H9 (cell line): ENCODE data around the gene OTOS. TPM values are rescaled to one million over a fixed set of nuclear protein-coding genes. Genes with fewer than 3 reads are reported as not detected.

Experiments used
- DNase-seq: peaks from one replicate; pipeline ENCODE4 v3.0.0-alpha.2; 2017
- H2AFZ ChIP-seq: one replicate; pipeline ENCODE4 v1.6.1; 2013; ENCODE audit warnings: mild to moderate bottlenecking, low read length, control low read depth, moderate library complexity
- H2AK5ac ChIP-seq: 2 replicates; pipeline ENCODE4 v1.6.1; 2013; ENCODE audit warnings: low read length, control low read depth, mixed read lengths; ENCODE audit not compliant: insufficient read length
- H2BK120ac ChIP-seq: one replicate; pipeline ENCODE4 v1.6.1; 2013; ENCODE audit warnings: low read depth, mild to moderate bottlenecking, low read length, control low read depth, inconsistent platforms; ENCODE audit not compliant: poor library complexity, severe bottlenecking
- H2BK12ac ChIP-seq: 2 replicates; pipeline ENCODE4 v1.6.1; 2013; ENCODE audit warnings: low read length, control low read depth, mixed read lengths, low read depth; ENCODE audit not compliant: insufficient read length
- H2BK15ac ChIP-seq: 2 replicates; pipeline ENCODE4 v1.6.1; 2013; ENCODE audit warnings: low read depth, low read length, control low read depth
- H2BK20ac ChIP-seq: one replicate; pipeline ENCODE4 v1.6.1; 2013; ENCODE audit warnings: low read depth, mild to moderate bottlenecking, low read length, control low read depth, inconsistent platforms; ENCODE audit not compliant: poor library complexity, severe bottlenecking
- H2BK5ac ChIP-seq: 2 replicates; pipeline ENCODE4 v1.6.1; 2013; ENCODE audit warnings: low read length, control low read depth, mixed read lengths; ENCODE audit not compliant: insufficient read length
- H3K14ac ChIP-seq: 2 replicates; pipeline ENCODE4 v1.6.1; 2013; ENCODE audit warnings: low read length, control low read depth; ENCODE audit not compliant: insufficient read depth
- H3K18ac ChIP-seq: 2 replicates; pipeline ENCODE4 v1.6.1; 2013; ENCODE audit warnings: low read depth, mild to moderate bottlenecking, mixed read lengths, low read length, control low read depth; ENCODE audit not compliant: insufficient read length
- H3K23ac ChIP-seq: 2 replicates; pipeline ENCODE4 v1.6.1; 2013; ENCODE audit warnings: low read length, control low read depth, mixed read lengths, low read depth; ENCODE audit not compliant: insufficient read length
- H3K23me2 ChIP-seq: 2 replicates; pipeline ENCODE4 v1.6.1; 2013; ENCODE audit warnings: low read depth, mild to moderate bottlenecking, mixed read lengths, low read length, control low read depth; ENCODE audit not compliant: insufficient read length, poor library complexity, severe bottlenecking
- H3K27ac ChIP-seq: 2 replicates; pipeline ENCODE4 v1.5.1; 2013; ENCODE audit warnings: low read length, control low read depth, mixed read lengths, low read depth; ENCODE audit not compliant: insufficient read length
- H3K27me3 ChIP-seq: 2 replicates; pipeline ENCODE4 v1.6.1; 2013; ENCODE audit warnings: low read length, control low read depth, inconsistent platforms; ENCODE audit not compliant: insufficient read depth
- H3K4ac ChIP-seq: 2 replicates; pipeline ENCODE4 v1.6.1; 2013; ENCODE audit warnings: low read depth, mild to moderate bottlenecking, control low read depth, inconsistent platforms, low read length, moderate library complexity
- H3K4me1 ChIP-seq: 2 replicates; pipeline ENCODE4 v1.6.1; 2013; ENCODE audit warnings: low read length, control low read depth, inconsistent platforms; ENCODE audit not compliant: insufficient read depth
- H3K4me2 ChIP-seq: 2 replicates; pipeline ENCODE4 v1.6.1; 2013; ENCODE audit warnings: low read length, control low read depth, mixed read lengths; ENCODE audit not compliant: insufficient read length, insufficient read depth
- H3K56ac ChIP-seq: 2 replicates; pipeline ENCODE4 v1.6.1; 2013; ENCODE audit warnings: low read depth, mild to moderate bottlenecking, mixed read lengths, low read length, control low read depth; ENCODE audit not compliant: insufficient read length
- H3K79me1 ChIP-seq: 2 replicates; pipeline ENCODE4 v1.6.1; 2013; ENCODE audit warnings: low read depth, mild to moderate bottlenecking, moderate library complexity, low read length, control low read depth, inconsistent platforms; ENCODE audit not compliant: insufficient read depth, poor library complexity, severe bottlenecking
- H3K79me2 ChIP-seq: 2 replicates; pipeline ENCODE4 v1.6.1; 2013; ENCODE audit warnings: low read length, control low read depth, inconsistent platforms; ENCODE audit not compliant: insufficient read depth
- H3K9ac ChIP-seq: 2 replicates; pipeline ENCODE4 v1.6.1; 2013; ENCODE audit warnings: low read length, control low read depth, mixed read lengths; ENCODE audit not compliant: insufficient read length; ENCODE audit errors: extremely low read depth
- H3K9me3 ChIP-seq: one replicate; pipeline ENCODE4 v1.6.1; 2013; ENCODE audit warnings: low read depth, low read length, inconsistent platforms; ENCODE audit not compliant: control insufficient read depth
- H3T11ph ChIP-seq: one replicate; pipeline ENCODE4 v1.6.1; 2013; ENCODE audit warnings: mild to moderate bottlenecking, low read length, control low read depth, inconsistent platforms
- H4K20me1 ChIP-seq: one replicate; pipeline ENCODE4 v1.6.1; 2013; ENCODE audit not compliant: control insufficient read depth, insufficient read length, insufficient read depth
- H4K5ac ChIP-seq: 2 replicates; pipeline ENCODE4 v1.6.1; 2013; ENCODE audit warnings: low read depth, mild to moderate bottlenecking, mixed read lengths, low read length, control low read depth; ENCODE audit not compliant: insufficient read length
- H4K8ac ChIP-seq: replicated peaks from 2 replicates; pipeline ENCODE4 v1.6.1; 2013; ENCODE audit warnings: low read length, control low read depth, mixed read lengths, low read depth; ENCODE audit not compliant: insufficient read length
- H4K91ac ChIP-seq: 2 replicates; pipeline ENCODE4 v1.6.1; 2013; ENCODE audit warnings: low read depth, mild to moderate bottlenecking, moderate library complexity, mixed read lengths, low read length, control low read depth; ENCODE audit not compliant: insufficient read length
- H3K27ac Mint-ChIP-seq, 3 experiments: 2 replicates in 2 of 3; 3 replicates in 1 of 3; pipeline ENCODE4 v1.8.0; 2020 to 2021; ENCODE audit warnings: mixed read lengths in 3 of 3, mild to moderate bottlenecking in 1 of 3, moderate library complexity in 1 of 3
- H3K27me3 Mint-ChIP-seq: 2 replicates; pipeline ENCODE4 v1.8.0; 2021; ENCODE audit warnings: low read depth, mild to moderate bottlenecking, moderate library complexity, mixed read lengths
- H3K36me3 Mint-ChIP-seq, 3 experiments: 2 replicates in 2 of 3; 3 replicates in 1 of 3; pipeline ENCODE4 v1.8.0; 2020 to 2021; ENCODE audit warnings: low read depth in 3 of 3, mixed read lengths in 3 of 3; ENCODE audit not compliant: insufficient read depth in 1 of 3
- H3K4me1 Mint-ChIP-seq, 2 experiments: 2 replicates each; pipeline ENCODE4 v1.8.0; 2020; ENCODE audit warnings: mixed read lengths in 2 of 2
- H3K4me3 Mint-ChIP-seq, 2 experiments: 2 replicates in 1 of 2; 3 replicates in 1 of 2; pipeline ENCODE4 v1.8.0; 2020 to 2021; ENCODE audit warnings: mild to moderate bottlenecking in 2 of 2, mixed read lengths in 2 of 2, moderate library complexity in 1 of 2
- H3K9me3 Mint-ChIP-seq, 2 experiments: 2 replicates in 1 of 2; 3 replicates in 1 of 2; pipeline ENCODE4 v1.8.0; 2020; ENCODE audit warnings: mild to moderate bottlenecking in 2 of 2, mixed read lengths in 2 of 2, moderate library complexity in 1 of 2
- WGBS: extraction: QIAGEN DNeasy Blood & Tissue Kit; methylation state at CpG from one replicate; pipeline ENCODE4 v1.1.7; 2013; ENCODE audit warnings: missing lambda C conversion rate, low lambda C conversion rate, mixed read lengths; ENCODE audit not compliant: insufficient read length; ENCODE audit errors: extremely low coverage; 5-methylcytosine and 5-hydroxymethylcytosine counted together
- total RNA-seq: library from RNA; stranded (reverse); gene quantifications from 2 replicates; pipeline ENCODE4 v1.2.1, GENCODE V29; 2021
- TF ChIP-seq, protein P1 (sequence below): fragments of 200-600 bp; sonication (generic); conservative IDR thresholded peaks from 3 replicates; pipeline ENCODE4 v1.8.0; 2021; ENCODE audit warnings: antibody characterized with exemption, mild to moderate bottlenecking

OTOS gene
- total RNA-seq, 1 experiment from 2014 or later: not detected

DNA sequence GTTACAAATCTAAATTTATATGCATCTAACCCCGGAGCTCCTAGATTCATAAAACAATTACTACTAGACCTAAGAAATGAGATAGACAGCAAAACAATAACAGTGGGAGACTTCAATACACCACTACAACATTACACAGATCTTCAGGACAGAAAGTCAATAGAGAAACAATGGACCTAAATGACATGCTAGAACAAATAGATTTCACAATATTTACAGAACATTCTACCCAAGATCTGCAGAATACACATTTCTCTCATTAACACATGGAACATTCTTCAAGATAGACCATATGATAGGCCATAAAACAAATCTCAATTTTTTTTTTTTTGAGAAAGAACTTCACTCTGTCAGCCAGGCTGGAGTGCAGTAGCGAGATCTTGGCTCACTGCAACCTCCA, 42.1 kb downstream of the OTOS start:
- no peak for DNase-seq
- H3K23ac ChIP-seq: no peak overlapping the region
- H4K20me1 ChIP-seq: no peaks in the 10 kb centered on the region
- no peak overlapping the region for H3K56ac ChIP-seq
- H3K36me3 Mint-ChIP-seq: no peaks in the 10 kb centered on the region
- H3K23me2 ChIP-seq: peaks cover 6% of the 10 kb centered on the region
- no peaks in the 10 kb centered on the region for H3K27me3 ChIP-seq
- H2BK12ac ChIP-seq: no peak overlapping the region
- H3K9me3 ChIP-seq: no peaks in the 10 kb centered on the region
- H3K4me2 ChIP-seq: no peak overlapping the region
- H3K9ac ChIP-seq: no peak overlapping the region
- H3K27me3 Mint-ChIP-seq: peaks cover 58% of the 10 kb centered on the region
- H2BK15ac ChIP-seq: no peak overlapping the region
- no peak overlapping the region for H3K27ac Mint-ChIP-seq
- H3K4me1 ChIP-seq: no peaks in the 10 kb centered on the region
- no peak overlapping the region for H3K4me3 Mint-ChIP-seq
- TF ChIP-seq, protein P1, sequence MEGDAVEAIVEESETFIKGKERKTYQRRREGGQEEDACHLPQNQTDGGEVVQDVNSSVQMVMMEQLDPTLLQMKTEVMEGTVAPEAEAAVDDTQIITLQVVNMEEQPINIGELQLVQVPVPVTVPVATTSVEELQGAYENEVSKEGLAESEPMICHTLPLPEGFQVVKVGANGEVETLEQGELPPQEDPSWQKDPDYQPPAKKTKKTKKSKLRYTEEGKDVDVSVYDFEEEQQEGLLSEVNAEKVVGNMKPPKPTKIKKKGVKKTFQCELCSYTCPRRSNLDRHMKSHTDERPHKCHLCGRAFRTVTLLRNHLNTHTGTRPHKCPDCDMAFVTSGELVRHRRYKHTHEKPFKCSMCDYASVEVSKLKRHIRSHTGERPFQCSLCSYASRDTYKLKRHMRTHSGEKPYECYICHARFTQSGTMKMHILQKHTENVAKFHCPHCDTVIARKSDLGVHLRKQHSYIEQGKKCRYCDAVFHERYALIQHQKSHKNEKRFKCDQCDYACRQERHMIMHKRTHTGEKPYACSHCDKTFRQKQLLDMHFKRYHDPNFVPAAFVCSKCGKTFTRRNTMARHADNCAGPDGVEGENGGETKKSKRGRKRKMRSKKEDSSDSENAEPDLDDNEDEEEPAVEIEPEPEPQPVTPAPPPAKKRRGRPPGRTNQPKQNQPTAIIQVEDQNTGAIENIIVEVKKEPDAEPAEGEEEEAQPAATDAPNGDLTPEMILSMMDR: no peak
- H2BK120ac ChIP-seq: no peak overlapping the region
- no peak overlapping the region for H4K91ac ChIP-seq
- H3T11ph ChIP-seq: no peak overlapping the region
- no peak overlapping the region for H2AK5ac ChIP-seq
- no peak overlapping the region for H3K18ac ChIP-seq
- no peak overlapping the region for H3K27ac ChIP-seq
- peaks cover 5 to 8% of the 10 kb centered on the region in 2 experiments; a peak in 3 of 5 replicates for H3K9me3 Mint-ChIP-seq
- no peak overlapping the region for H2BK5ac ChIP-seq
- WGBS: no CpG with 5 or more reads among the region's 2 CpGs
- no peak overlapping the region for H4K5ac ChIP-seq
- no peaks in the 10 kb centered on the region for H3K79me1 ChIP-seq
- H3K79me2 ChIP-seq: no peaks in the 10 kb centered on the region
- no peak overlapping the region for H3K14ac ChIP-seq
- H3K4ac ChIP-seq: no peak overlapping the region
- no peak overlapping the region for H4K8ac ChIP-seq
- no peak overlapping the region for H2AFZ ChIP-seq
- peaks cover 7 to 12% of the 10 kb centered on the region in 2 experiments for H3K4me1 Mint-ChIP-seq
- H2BK20ac ChIP-seq: no peak overlapping the region
